ENCODE results near the gene MINK1. TPM values are rescaled to one million over a fixed set of nuclear protein-coding genes. Genes with fewer than 3 reads are reported as not detected.
A peak's percentile ranks its signal among the peaks of the same experiment; 100 is the strongest.
"Not testable (repeated sequence)": the region's sequence is repeated elsewhere in the genome, so short reads cannot be mapped to it uniquely, and the experiment has no call there.

MINK1 gene
- total RNA-seq, 1 experiment from 2014 or later: 30.1 TPM

- DNase-seq (ENCODE audit: low read depth): no peak
- in situ Hi-C loops (cut with HindIII; ENCODE audit: low pct_unique_long_range_greater_than_20kb, low sequenced_read_pairs): no loop called here
These were observed 7.1 kb downstream of the MINK1 start for GRCh38 chr17:4839965-4840892.

GRCh38 chr17:4840893-4841242, 7.7 kb downstream of the MINK1 start:
- DNase-seq (ENCODE audit: low read depth): no peak
- in situ Hi-C loops (cut with HindIII; ENCODE audit: low pct_unique_long_range_greater_than_20kb, low sequenced_read_pairs): no loop called here

- DNase-seq (ENCODE audit: low read depth): no peak
- in situ Hi-C loops (cut with HindIII; ENCODE audit: low pct_unique_long_range_greater_than_20kb, low sequenced_read_pairs): no loop called here
These were observed 9.2 kb downstream of the MINK1 start for GRCh38 chr17:4842376-4842775.

- in situ Hi-C loops (cut with HindIII; ENCODE audit: low pct_unique_long_range_greater_than_20kb, low sequenced_read_pairs): no loop called here
These were observed 10.3 kb downstream of the MINK1 start for GRCh38 chr17:4843321-4844000.

GRCh38 chr17:4845118-4845517, 12.0 kb downstream of the MINK1 start:
- in situ Hi-C loops (cut with HindIII; ENCODE audit: low pct_unique_long_range_greater_than_20kb, low sequenced_read_pairs): no loop called here
- no peak for DNase-seq (ENCODE audit: low read depth)

More at GRCh38 chr17:4843321-4844000, 10.3 kb downstream of the MINK1 start:
- DNase-seq (ENCODE audit: low read depth): no peak

- in situ Hi-C loops (cut with HindIII; ENCODE audit: low pct_unique_long_range_greater_than_20kb, low sequenced_read_pairs): no loop called here
- DNase-seq (ENCODE audit: low read depth): no peak
These were observed 13.7 kb downstream of the MINK1 start for GRCh38 chr17:4846635-4847390.

- peak; percentile 51 for DNase-seq (ENCODE audit: low read depth)
These were observed 15.9 kb downstream of the MINK1 start for GRCh38 chr17:4849011-4849536.

GRCh38 chr17:4850246-4850645, 17.1 kb downstream of the MINK1 start:
- no peak for DNase-seq (ENCODE audit: low read depth)
- in situ Hi-C loops (cut with HindIII; ENCODE audit: low pct_unique_long_range_greater_than_20kb, low sequenced_read_pairs): no loop called here

More at GRCh38 chr17:4849011-4849536, 15.9 kb downstream of the MINK1 start:
- in situ Hi-C loops (cut with HindIII; ENCODE audit: low pct_unique_long_range_greater_than_20kb, low sequenced_read_pairs): no loop called here

GRCh38 chr17:4851084-4851483, 17.9 kb downstream of the MINK1 start:
- in situ Hi-C loops (cut with HindIII; ENCODE audit: low pct_unique_long_range_greater_than_20kb, low sequenced_read_pairs): no loop called here
- DNase-seq (ENCODE audit: low read depth): no peak

- no peak for DNase-seq (ENCODE audit: low read depth)
- in situ Hi-C loops (cut with HindIII; ENCODE audit: low pct_unique_long_range_greater_than_20kb, low sequenced_read_pairs): no loop called here
These were observed 19.5 kb downstream of the MINK1 start for GRCh38 chr17:4852567-4853207.

- no peak for DNase-seq (ENCODE audit: low read depth)
- in situ Hi-C loops (cut with HindIII; ENCODE audit: low pct_unique_long_range_greater_than_20kb, low sequenced_read_pairs): no loop called here
These were observed 20.1 kb downstream of the MINK1 start for GRCh38 chr17:4853208-4853671.

- no peak for DNase-seq (ENCODE audit: low read depth)
- in situ Hi-C loops (cut with HindIII; ENCODE audit: low pct_unique_long_range_greater_than_20kb, low sequenced_read_pairs): no loop called here
These were observed 21.1 kb downstream of the MINK1 start for GRCh38 chr17:4854111-4854681.

- in situ Hi-C loops (cut with HindIII; ENCODE audit: low pct_unique_long_range_greater_than_20kb, low sequenced_read_pairs): no loop called here
- no peak for DNase-seq (ENCODE audit: low read depth)
These were observed 23.3 kb downstream of the MINK1 start for GRCh38 chr17:4856271-4856936.

- in situ Hi-C loops (cut with HindIII; ENCODE audit: low pct_unique_long_range_greater_than_20kb, low sequenced_read_pairs): no loop called here
- DNase-seq (ENCODE audit: low read depth): no peak
These were observed 23.8 kb downstream of the MINK1 start for GRCh38 chr17:4856937-4857314.

- in situ Hi-C loops (cut with HindIII; ENCODE audit: low pct_unique_long_range_greater_than_20kb, low sequenced_read_pairs); DNase-seq (ENCODE audit: low read depth): not testable (repeated sequence)
These were observed 24.2 kb downstream of the MINK1 start for GRCh38 chr17:4857347-4857746.

- no peak for DNase-seq (ENCODE audit: low read depth)
- in situ Hi-C loops (cut with HindIII; ENCODE audit: low pct_unique_long_range_greater_than_20kb, low sequenced_read_pairs): no loop called here
These were observed 25.1 kb downstream of the MINK1 start for GRCh38 chr17:4858068-4858881.

GRCh38 chr17:4858882-4859260, 25.7 kb downstream of the MINK1 start:
- DNase-seq (ENCODE audit: low read depth): no peak
- in situ Hi-C loops (cut with HindIII; ENCODE audit: low pct_unique_long_range_greater_than_20kb, low sequenced_read_pairs): no loop called here

Data from Caki2 (cell line).